Fibroblast of pulmonary artery (primary cell): Measurements from ENCODE around the gene RPL11.
"Not testable (repeated sequence)": the region's sequence is repeated elsewhere in the genome, so short reads cannot be mapped to it uniquely, and the experiment has no call there.

Experiments
- DNase-seq: peaks from one replicate; pipeline ENCODE4 v3.0.0-alpha.2; 2010; ENCODE audit warnings: low read depth
- H3K4me3 ChIP-seq: replicated peaks from 2 replicates; pipeline ENCODE4 v1.5.1; 2011; ENCODE audit warnings: low read depth, mild to moderate bottlenecking, control low read depth, low read length, moderate library complexity
- TF ChIP-seq, protein P1 (sequence below): IDR thresholded peaks from 2 replicates; pipeline ENCODE4 v1.5.1; 2011; ENCODE audit warnings: mild to moderate bottlenecking, control low read depth, low read length, inconsistent platforms; ENCODE audit errors: missing control alignments

Gene RPL11

GRCh38 chr1:23719162-23719820, 27.7 kb downstream of the RPL11 start:
- DNase-seq, result peak; percentile 57
- H3K4me3 ChIP-seq, result no peak overlapping the region
- TF ChIP-seq, protein P1, sequence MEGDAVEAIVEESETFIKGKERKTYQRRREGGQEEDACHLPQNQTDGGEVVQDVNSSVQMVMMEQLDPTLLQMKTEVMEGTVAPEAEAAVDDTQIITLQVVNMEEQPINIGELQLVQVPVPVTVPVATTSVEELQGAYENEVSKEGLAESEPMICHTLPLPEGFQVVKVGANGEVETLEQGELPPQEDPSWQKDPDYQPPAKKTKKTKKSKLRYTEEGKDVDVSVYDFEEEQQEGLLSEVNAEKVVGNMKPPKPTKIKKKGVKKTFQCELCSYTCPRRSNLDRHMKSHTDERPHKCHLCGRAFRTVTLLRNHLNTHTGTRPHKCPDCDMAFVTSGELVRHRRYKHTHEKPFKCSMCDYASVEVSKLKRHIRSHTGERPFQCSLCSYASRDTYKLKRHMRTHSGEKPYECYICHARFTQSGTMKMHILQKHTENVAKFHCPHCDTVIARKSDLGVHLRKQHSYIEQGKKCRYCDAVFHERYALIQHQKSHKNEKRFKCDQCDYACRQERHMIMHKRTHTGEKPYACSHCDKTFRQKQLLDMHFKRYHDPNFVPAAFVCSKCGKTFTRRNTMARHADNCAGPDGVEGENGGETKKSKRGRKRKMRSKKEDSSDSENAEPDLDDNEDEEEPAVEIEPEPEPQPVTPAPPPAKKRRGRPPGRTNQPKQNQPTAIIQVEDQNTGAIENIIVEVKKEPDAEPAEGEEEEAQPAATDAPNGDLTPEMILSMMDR, result no peak

DNA sequence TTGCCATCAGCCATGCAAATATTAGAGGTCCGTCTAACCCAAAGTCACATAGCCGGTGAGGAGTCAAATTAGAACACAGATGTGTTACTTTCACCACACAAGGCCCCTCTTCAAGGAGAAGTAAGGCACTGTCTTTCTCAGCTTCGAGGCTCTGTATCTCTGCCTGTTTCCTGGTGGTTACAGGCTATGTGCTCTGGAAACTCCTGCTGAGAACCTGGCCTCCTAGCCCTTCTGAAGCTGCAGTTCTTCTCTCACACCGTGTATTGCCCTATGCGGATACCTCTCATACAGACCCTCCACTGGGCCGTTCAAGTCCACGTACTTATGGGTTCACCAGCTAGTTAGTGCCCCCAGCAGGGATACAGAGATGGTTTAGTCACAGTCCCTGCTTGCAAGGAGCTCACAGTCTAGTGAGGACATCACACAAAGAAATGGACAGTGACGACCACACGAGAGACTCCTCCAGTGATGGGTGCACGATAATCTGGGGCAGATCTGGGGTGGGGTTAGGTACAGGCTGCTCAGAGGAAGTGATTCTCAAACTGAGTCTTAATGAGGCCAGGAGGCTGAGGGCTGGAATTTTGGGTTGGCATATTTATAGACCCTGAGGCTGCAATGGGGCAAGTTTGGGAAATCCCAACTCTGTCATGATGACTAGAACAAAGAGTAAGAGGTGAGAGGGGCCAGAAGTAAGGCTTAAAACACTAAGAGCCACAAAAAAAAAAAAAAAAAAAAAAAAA, 28.8 kb downstream of the RPL11 start:
- H3K4me3 ChIP-seq, result no peak overlapping the region
- no peak for DNase-seq
- TF ChIP-seq, protein P1, result no peak

DNA sequence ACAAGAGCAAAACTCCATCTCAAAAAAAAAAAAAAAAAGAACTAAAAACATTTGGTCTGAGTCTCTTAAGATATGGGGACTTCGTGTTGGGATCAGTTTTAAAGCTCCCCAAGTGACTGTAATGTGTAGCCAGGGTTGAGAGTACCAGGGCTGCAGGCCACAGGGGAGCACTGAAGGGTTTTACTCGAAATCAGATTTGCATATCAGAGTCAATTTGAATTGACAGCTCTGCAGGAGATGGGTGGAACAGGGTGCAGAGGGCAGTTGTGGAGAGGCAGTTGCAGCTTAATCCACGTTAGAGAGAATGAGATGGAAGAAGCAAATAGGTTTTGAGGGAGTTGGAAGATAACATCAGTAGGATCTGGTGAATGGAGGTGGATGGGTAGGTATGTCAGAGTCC, 31.0 kb downstream of the RPL11 start:
- H3K4me3 ChIP-seq, result no peak overlapping the region
- TF ChIP-seq, protein P1, result no peak
- DNase-seq, result no peak

DNA sequence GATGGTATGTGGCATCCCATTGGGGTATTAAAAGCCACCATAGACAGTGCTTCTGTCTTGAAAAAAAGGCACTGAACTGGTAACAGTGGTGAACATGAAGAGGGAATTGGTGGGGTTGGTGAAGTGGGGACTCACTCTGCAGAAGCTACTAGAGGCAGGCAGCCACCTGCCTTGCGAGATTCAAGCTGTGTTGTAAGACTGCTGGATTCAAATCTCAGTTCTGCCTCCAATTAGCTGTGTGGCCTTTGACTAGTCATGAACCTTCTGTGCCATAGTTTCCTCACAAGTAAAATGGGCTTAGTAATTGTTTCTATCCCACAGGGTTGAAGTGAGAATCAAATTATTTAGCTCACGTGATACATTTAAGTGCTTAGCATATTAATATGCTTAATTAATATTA, 35.1 kb downstream of the RPL11 start:
- DNase-seq, result no peak
- H3K4me3 ChIP-seq, result no peak overlapping the region
- TF ChIP-seq, protein P1, result no peak

GRCh38 chr1:23727362-23727811, 35.8 kb downstream of the RPL11 start:
- TF ChIP-seq, protein P1, result no peak
- no peak overlapping the region for H3K4me3 ChIP-seq

DNA sequence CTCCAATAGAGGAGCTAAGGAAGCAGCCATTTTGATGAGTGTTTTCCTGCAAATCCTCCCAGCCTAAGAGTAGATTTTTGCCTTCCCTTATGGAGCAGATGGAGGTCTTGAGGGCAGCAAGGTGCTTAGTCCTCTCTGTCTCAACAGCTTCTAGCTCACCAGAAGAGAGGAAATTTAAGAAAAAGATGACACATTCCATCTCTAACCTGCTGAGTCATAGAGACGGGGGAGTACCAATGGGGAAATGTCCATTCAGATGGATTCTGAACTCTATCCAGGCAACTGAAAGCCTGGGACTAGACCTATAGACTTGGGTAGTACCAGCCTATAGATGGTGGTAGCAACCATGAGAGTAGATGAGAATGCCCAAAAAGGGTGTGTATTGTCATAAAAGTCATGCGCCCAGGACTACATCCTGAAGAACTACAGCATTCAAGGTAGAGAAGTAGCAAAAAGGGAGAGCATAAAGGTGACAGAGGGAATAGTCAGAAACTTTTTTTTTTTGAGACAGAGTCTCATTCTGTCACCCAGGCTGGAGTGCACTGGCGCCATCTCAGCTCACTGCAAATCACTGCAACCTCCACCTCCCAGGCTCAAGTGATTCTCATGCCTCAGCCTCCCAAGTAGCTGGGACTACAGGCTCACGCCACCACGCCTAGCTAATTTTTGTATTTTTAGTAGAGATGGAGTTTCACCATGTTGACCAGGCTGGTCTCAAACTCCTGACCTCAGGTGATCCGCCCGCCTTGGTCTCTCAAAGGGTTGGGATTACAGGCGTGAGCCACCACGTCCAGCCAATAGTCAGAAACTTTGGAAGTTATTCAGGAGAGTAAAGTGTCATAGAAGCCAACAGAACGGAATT, 41.0 kb downstream of the RPL11 start:
- peak; percentile 63 for DNase-seq
- no peak overlapping the region for H3K4me3 ChIP-seq
- TF ChIP-seq, protein P1, result no peak

More at GRCh38 chr1:23727362-23727811, 35.8 kb downstream of the RPL11 start:
- DNase-seq, result peak; percentile 95

DNA sequence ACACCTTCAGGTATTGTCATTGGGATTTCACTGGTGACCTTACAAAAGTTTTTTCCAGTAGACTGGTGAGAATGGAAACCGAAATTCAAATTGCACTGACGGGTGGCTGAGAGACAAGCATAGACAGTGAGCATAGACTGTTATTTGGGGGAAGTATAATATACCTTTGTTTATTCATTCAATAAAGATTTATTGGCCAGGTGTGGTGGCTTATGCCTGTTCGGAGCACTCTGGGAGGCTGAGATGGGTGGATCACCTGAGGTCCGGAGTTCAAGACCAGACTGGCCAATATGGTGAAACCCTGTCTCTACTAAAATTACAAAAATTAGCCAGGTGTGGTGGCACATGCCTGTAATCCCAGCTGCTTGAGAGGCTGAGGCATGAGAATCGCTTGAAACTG, 41.7 kb downstream of the RPL11 start:
- not testable (repeated sequence) for DNase-seq, H3K4me3 ChIP-seq
